CD1c-positive myeloid dendritic cell (primary cell): Measurements from ENCODE around the gene NIPBL.
"Not testable (repeated sequence)": the region's sequence is repeated elsewhere in the genome, so short reads cannot be mapped to it uniquely, and the experiment has no call there.

Experiments
- DNase-seq: peaks from one replicate; pipeline ENCODE4 v3.0.0-alpha.2; 2016; ENCODE audit errors: extremely low spot score

The NIPBL gene

DNA sequence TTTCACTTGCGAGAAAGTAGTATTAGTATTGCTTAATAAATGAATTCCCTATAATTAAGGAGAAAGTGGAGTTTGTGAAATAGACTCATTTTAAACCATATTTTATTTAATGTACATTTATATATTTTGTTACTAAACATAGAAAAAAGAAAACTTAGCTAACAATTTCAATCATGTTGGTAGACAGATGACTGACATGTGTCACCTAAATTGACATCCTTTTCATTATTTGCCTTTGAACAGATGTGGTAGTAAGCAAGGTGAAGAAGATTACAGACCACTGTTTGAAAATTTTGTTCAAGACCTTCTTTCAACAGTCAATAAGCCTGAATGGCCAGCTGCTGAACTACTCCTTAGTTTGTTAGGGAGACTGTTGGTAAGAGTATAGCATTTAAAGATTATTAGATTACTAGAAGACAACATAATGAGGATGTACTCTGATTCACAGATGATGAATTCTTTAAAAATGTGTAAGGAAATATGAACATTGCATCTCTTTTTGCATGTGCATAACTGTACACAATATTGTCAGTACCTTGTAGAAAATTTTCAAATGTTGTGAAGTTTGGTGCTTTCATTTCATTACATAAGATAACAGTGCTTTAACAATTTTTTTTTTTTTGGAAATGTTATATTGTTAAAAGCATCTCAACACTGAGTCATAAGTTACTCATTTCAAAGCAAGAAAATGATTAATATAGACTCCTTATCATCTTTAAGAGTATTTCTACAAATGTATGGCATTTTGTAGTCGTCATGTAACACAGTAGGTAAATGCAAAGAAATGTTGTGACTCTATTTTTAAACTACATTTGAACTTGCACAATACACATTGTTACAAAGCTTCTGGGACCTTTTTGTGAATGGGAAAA lies 139.5 kb downstream of the NIPBL start:
- DNase-seq = no peak

DNA sequence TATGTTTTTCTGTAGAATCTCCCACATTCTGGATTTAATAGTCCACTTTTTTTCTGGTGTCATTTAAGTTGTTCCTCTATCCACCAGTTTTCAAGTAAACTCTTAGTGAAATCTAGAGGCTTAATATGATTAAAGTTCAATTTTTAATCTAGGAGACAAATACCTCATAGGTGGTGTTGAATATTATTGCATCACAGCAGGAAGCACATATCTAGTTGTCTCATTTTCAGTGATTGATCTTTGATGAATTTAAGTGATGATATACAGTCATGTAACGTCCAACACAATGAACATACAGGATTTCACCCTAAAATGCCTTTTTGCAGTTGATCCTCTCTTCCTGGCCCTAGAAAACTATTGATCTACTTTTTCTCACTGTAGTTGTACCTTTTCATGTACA lies 152.3 kb downstream of the NIPBL start:
- no peak for DNase-seq

DNA sequence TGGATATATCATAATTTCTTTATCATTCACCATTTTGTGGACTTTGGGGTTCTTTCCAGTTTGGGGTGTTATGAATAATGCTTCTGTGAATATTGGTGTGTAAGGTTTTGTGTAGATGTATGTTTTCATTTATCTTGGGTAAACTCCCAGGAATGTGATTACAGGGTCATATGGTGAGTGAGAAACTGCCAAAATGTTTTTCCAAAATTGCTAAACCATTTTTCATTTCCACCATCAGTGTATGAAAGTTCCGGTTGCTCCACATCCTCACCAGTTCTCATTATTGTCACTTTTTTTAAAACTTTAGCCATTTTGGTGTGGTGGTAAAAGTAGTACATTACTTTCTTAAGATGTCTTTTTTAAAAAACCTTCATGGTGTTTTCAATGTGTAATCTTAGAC lies 152.9 kb downstream of the NIPBL start:
- no peak for DNase-seq

DNA sequence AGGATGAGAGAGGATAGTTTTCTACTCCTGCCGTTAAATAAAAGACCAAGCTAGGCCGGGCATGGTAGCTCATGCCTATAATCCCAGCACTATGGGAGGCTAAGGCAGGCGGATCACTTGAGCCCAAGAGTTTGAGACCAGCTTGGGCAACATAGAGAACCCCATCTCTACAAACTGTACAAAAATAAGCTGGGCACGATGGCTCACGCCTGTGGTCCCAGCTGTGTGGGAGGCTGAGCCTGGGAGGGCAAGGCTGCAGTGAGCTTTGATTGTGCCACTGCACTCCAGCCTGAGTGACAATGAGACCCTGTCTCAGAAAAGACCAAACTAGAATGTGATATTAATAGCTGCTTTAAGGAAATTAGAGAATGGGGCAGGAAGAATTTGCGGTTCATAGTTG lies 158.4 kb downstream of the NIPBL start:
- no peak for DNase-seq

DNA sequence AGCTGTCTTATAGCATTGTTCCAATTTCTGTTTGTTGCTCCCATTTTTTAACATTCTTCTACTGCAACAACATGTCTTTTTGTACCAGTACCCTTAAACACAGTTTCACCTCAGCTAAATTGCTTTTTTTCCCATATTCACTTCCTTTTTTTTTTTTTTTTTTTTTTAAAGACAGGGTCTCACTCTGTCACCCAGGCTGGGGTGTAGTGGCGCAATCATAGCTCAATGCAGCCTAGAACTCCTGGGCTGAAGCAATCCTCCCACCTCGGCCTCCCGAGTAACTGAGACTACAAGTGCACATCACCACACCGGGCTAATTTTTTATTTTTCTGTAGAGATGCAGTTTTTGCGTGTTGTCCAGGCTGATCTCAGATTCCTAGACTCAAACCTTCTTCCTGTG lies 161.3 kb downstream of the NIPBL start:
- DNase-seq = no peak

DNA sequence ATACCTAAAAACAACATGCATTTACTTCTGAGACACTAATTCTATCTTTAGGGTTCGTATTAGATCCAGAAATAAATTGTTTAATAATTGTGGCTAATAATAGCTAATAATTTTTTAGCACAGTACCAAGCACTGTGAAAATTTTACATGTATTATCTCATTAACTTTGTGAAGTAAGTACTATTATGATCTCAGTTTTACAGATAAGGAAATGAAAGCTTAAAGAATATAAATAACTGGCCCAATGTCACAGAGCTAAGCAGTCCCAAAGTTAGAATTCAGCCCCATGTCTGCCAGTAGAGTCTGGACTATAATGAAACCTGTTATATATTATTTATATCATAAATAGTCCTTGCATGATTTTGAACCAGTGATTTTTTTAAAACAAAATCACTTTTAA lies 163.3 kb downstream of the NIPBL start:
- no peak for DNase-seq

DNA sequence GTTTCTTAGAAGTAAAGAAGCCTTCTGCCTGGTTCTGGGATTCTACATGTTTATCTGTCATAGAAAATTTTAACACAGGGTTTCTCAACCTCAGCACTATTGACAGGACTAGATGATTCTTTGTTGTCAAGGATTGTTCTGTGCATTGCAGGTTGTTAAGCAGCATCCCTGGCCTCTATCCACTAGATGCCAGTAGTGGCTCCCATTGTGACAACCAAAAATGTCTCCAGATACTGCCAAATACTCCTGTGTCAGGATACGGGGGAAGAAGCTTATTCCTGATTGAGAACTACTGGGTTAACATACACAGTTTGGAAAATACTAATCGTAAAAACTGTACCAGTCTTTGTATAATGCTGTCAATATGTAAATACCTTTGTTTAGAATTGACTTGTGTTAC lies 167.1 kb downstream of the NIPBL start:
- no peak for DNase-seq

DNA sequence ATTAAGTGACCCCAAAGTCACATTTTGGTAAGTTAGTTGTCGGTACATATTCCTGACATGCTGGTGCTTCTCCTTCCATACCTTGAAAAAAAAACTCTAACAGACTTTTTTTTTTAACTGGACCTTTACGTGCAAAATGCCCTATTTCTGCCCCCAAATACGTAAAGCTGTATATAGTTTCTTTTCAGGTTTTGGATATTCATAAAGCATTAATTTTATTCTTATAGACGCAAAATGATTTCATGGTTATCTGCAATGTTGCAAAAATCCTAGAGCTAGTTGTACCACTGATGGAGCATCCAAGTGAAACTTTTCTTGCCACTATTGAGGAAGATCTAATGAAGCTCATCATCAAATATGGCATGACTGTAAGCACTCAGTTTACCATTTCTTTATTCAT lies 167.6 kb downstream of the NIPBL start:
- no peak for DNase-seq

DNA sequence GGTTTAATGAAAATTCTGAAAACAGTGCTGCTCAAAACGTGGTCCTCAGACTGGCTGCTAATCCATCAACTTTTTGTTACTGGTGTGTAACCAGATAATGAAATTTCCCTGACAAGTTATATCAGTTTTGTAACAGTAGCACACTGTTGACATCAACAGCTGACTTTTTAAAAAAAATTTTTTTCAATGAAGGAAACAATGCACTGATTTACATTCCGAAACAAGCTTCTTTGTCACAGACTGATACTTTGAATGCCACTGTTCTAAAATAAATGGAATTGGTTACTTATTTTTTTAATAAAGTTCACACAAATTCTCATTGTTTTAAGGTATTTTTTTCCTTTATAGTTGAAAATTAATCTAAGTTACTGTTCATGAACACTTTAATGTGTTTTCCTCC lies 169.1 kb downstream of the NIPBL start:
- no peak for DNase-seq

DNA sequence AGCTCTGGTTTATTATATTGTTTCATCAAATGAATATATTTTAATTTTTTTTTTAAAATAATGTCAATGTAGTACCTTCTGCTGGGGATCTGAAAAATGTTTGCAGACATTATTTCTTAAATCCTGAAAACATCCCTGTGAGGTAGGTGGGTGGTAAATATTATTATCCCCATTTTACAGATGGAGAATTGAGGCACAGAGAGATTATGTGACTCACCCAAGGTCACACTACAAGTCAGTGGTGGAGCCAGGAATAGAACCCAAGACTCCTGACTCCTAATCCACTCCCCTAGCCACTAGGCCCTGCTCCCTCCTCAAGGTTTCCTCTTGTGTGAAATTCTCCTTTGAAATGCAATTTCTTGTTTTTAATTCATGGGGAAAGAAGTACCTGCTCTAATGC lies 171.4 kb downstream of the NIPBL start:
- DNase-seq = no peak

DNA sequence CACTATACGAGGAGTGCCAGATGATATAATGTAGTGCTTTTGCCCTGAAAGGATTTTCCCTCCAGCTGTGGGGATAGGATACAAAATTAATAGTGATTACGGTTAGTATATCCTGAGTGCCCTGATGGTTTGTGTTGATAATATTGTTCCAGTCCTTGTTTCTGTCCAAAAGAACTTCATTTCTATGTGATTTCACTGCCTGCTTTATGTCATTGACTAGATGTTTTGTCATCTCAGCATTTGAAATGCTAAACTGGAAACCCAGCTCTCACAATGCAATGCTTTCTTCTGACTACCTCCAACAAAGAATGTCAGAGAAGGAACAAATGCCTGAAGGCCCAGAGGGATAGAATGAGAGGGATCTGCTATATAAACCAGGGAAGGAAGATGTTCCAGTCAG lies 177.8 kb downstream of the NIPBL start:
- DNase-seq = no peak

DNA sequence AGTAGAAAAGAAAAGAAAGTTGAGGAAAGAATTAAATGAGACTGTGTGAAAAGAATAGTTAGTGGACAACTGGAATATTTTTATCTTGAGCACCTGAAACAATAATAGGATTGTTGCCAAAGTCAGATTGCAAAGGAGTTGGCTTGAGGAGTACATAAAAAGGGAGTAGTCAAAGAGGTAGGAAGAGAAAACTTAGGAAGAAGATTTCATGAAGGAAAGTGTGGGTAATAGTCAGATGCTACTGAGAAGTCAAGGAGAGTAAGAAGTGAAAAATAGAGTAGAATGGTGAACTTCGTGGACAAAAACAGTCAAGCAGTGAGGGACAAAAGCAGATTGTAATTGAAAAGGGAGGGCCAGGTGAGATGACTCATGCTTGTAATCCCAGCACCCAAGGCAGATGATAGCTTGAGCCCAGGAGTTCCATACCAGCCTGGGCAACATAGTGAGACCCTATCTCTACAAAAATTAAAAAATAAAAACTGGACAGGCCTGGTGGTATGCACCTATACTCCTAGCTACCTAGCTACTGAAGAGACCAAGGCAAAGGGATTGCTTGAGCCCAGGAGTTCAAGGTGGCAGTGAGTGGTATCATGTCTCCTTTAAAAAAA lies 178.9 kb downstream of the NIPBL start:
- DNase-seq = no peak

DNA sequence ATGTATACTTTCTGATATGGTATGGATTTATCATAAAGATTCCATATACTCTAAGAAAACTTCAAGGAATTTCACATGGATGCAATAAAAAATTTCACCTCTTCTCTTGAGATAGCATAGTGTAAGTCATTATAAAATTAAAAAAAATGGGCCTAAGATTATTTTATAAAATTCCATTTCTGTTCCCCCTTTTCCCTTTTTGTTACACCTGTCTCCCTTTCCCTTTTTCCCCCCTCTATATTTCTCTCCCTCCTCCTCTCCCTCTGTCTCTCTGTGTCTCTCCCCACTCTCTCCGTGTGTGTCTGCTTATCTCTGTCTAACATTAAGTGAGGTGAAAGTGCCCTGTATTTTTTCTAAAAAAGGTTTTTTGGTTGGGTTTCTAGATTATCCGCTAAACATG lies 180.2 kb downstream of the NIPBL start:
- DNase-seq = no peak

DNA sequence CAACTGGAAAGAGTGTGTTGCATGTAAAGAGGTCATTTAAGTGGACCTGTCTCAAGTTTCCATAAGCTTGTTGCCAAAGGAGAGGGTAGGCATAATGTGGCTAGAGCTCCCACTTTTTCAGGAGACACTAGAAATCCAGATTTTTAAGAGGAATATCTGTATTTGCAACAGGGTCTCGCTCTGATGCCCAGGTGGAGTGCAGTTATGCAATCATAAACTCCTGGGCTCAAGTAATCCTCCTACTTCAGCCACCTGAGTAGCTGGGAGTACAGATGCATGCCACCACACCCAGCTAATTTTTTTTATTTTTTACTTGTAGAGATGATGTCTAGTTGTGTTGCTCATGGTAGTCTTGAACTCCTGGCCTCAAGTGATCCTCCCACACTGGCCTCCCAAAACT lies 183.5 kb downstream of the NIPBL start:
- DNase-seq = no peak

DNA sequence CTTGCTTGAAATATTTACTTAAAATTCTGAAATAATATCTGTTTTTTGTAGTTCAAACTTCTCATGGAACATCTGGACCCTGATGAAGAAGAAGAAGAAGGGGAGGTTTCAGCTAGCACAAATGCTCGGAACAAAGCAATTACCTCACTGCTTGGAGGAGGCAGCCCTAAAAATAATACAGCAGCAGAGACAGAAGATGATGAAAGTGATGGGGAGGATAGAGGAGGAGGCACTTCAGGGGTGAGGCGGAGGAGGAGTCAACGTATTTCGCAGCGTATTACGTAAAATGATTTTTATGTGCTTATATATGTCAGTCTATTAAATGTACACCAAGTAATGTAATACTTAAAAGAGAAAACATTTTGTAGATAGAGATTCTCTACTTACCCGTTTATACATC lies 187.2 kb downstream of the NIPBL start:
- no peak for DNase-seq

DNA sequence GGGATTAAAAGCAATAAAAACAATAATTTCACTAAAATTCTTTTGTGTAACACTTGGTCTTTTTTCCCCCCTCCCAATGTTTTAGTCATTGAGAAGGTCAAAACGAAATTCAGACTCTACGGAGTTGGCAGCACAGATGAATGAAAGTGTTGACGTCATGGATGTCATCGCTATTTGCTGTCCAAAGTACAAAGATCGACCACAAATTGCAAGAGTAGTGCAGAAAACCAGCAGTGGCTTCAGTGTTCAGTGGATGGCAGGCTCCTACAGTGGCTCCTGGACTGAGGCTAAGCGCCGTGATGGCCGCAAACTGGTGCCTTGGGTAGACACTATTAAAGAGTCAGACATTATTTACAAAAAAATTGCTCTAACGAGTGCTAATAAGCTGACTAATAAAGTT lies 187.9 kb downstream of the NIPBL start:
- DNase-seq = no peak

DNA sequence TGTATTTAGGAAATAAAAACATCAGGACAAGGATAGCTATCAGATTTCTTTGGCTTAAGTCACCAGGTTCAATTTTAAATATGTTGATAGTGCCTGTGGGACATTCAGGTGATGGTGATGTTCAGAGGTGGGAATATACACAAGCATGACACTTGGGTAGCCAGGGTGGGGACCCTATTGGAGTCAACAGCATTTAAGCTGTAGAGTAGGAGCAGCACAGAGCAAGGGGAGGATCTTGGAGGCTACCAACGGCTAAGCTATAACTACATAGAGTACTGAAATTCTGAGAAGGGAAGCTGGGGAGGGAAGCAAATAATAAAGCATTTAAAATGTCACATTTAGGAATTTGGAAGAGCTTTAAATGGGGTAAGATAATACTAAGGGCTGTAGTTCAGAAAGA lies 194.9 kb downstream of the NIPBL start:
- no peak for DNase-seq

DNA sequence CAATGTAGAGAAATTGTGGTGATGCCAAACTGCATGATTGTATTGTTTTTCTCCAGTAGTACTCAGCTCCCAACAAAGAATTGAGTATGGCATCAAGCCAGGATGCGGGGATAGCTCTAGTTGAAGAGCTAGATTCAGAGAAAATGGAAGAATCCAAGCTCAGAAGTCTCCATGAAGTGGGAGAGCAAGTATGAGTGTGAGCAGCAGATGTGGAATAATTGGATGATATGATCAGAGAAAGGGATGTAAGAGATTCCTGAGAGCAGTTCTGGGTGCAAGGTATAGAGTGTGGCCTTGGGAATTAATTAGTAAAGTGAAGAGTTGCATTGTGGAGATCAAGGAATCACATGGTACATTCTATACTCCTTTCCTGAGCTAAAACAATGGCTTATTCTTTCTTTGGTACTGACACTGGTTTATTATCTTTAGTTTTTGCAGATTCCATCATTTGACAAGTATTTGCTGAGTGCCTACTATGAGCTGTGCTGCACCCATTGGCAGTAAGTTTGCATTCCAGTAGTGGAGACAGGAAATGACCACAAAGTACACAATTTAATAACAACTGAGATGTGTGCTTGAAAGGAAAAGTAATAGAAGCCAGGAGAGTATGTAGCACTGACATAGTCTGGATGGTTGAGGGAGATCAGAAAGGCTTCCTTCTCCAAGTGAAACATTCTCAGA lies 195.5 kb downstream of the NIPBL start:
- no peak for DNase-seq

DNA sequence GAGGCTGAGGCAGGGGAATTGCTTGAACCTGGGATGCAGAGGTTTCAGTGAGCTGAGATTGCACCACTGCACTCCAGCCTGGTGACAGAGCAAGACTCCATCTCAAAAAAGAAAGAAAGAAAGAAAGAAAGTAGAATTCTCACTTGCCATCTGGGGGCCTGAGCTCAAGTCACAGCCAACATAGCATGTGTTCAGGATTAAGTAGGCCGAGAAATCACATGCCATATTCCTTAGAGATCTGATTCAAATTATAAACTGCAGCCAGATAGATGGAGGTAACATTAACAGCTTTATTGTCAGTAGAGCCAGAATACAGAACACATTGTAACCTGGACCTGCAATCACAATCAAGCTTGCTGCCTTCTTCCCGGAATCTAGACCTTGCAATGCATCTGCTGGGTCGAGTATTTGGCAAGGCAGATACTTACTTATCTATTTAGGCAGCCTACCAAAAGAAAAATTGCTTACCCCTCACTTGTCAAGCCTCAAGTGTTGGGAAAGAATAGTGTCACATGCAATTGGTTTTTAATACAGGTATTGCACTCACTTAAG lies 198.9 kb downstream of the NIPBL start:
- DNase-seq = no peak

DNA sequence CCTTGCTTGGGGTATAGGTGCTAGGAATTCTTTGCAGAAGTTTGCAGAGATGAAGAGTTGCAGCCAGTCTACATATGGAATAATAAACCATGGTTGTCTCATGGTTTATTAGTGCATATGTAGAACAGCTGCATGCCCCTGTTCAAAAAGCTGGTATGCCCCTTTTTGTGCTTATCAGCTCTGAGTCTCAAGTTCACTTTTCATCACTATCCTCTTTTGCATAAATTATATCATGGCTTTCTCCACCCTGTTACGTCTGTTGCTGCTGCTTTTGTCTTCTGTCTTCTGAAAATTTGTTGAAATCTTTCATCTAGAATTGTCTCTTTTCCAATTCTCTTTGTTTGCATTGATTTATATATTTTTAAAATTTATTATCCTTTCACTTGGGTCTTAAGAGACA lies 200.6 kb downstream of the NIPBL start:
- DNase-seq = no peak

DNA sequence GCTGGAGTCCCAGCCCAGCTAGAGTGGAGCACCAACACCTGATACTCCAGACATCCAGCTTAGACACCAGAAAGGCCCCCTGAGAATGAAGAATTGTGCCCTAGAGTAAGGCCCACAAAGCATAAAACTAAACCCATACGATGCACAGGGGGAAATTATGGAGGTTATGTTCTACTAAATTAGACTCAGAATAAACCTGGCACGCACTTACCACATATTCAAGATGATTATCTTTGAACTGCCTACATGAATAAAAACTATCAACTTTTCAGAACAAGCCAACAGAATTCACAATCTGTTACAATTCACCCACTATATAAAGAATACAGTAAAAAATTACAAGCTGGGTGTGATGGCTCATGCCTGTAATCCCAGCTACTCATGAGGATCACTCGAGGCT lies 204.1 kb downstream of the NIPBL start:
- no peak for DNase-seq

DNA sequence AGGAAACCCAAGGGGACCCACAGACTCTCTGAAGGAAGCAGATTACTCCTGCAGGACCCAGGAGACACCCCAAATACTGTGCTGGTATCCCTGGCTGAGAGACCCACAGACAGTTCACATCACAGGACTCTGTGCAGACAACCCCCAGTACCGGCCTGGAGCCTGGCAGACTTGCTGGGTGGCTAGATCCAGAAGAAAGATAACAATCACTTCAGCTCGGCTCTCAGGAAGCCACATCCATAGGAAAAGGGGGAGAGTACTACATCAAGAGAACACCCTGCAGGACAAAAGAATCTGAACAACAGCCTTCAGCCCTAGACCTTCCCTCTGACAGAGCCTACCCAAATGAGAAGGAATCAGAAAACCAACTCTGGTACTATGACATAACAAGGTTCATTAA lies 206.4 kb downstream of the NIPBL start:
- DNase-seq = not testable (repeated sequence)

DNA sequence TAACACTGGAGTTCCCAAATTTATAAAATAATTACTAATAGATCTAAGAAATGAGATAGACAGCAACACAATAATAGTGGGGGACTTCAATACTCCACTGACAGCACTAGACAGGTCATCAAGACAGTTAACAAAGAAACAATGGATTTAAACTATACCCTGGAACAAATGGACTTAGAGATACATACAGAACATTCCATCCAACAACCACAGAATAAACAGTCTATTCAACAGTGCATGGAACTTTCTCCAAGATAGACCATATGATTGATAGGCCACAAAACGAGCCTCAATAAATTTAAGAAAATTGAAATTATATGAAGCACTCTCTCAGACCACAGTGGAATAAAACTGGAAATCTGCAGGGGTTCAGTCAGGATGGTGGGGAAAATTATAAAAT lies 209.5 kb downstream of the NIPBL start:
- DNase-seq = not testable (repeated sequence)
